Loucy (cell line): Measurements from ENCODE around the gene E4F1.

ENCODE experiments used
- CTCF ChIP-seq: fragments of 200-600 bp; sonication (generic); conservative IDR thresholded peaks from 2 replicates; pipeline ENCODE4 v1.5.1; 2014; ENCODE audit warnings: mild to moderate bottlenecking, antibody characterized with exemption, low read length
- EZH2phosphoT487 ChIP-seq: fragments of 200-600 bp; IDR thresholded peaks from 2 replicates; pipeline ENCODE4 v1.6.1; 2018; ENCODE audit warnings: antibody characterized with exemption, mild to moderate bottlenecking, moderate library complexity, borderline replicate concordance

GRCh38 chr16:2270070-2270462 lies 46.7 kb downstream of the E4F1 start:
- no peak for TF ChIP-seq EZH2phosphoT487
- TF ChIP-seq CTCF: no peak
